Renal cortex interstitium (tissue), 11 donors: ENCODE results near the gene HCRT. TPM values are rescaled to one million over a fixed set of nuclear protein-coding genes. Genes with fewer than 3 reads are reported as not detected.
"Not testable (repeated sequence)": the region's sequence is repeated elsewhere in the genome, so short reads cannot be mapped to it uniquely, and the experiment has no call there.

Experiments
- DNase-seq, 11 donors: peaks; one replicate each; pipeline ENCODE4 v3.0.0-alpha.2; 2013; ENCODE audit warnings: low read depth in 9 of 11, low spot score in 4 of 11; ENCODE audit errors: extremely low read depth in 1 of 11
- polyA plus RNA-seq, 3 donors: library from polyadenylated mRNA; unstranded; fragments of 120-200 nt; gene quantifications; one replicate each; pipeline ENCODE4 v1.2.1, GENCODE V29; 2013; ENCODE audit not compliant: insufficient read length in 3 of 3

Gene HCRT
- polyA plus RNA-seq, 3 donors, result not detected

DNA sequence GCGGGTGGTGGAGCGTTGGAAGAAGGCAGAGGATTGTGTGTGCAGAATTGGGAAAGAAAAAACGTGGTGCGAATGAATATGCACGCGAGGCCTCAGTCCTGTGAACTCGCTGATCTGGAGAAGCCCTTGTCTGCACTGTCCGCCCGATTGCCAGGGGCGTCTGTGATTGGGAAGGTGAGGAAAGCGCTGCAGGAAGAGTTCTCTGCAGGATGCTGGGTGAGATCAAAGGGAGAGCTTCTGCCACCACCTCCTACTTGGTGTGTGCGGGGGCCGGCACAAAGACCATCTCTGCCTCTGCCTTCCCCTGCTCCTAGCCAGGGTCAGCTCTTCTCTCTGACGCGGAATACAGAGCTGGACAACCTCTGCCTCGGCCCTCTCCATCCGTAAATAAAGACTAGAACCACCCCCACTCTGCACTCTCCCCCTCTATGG lies 29.6 kb downstream of the HCRT start:
- no peak for DNase-seq

DNA sequence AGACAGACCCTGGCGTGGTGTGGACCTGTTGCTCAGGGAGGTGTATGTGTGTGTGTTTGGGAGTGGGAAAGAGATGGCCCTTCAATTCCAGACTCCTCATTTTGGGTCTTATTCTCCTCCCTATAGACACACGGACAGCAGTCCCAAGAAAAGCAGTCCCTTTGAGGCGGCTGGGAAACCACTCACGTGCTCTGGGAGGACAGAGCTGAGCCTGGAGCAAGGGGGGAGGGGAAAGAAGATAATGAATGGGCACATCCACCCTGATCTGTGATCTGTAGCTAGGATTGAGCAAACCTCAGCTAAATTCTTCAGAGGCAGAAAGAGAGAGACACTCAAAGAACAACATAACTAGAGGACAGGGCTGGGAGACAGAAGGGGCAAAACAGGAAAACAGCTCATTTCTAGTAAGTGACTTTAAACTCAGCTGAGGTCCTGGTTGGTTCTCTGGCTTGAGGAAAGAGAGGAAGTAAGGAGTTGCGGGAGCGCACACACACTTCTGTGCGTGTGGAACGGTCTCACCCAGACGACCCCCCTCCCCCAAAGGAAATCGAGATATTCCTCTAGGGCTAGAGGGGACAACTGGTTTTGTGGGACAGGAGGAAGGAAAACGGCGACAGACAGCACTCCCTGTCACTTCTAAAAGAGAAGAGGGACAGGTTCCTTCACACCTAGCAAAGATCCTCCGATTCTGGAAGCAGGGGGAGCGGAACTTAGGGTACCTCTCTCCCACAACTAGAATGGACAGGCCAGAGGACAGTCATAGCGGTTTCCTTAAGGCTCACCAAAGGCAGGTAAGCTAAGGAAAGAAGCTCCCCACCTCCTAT lies 31.1 kb downstream of the HCRT start:
- DNase-seq, result no peak

- DNase-seq, result no peak
Observed at GRCh38 chr17:42146911-42147607, 38.2 kb downstream of the HCRT start.

- DNase-seq, result not testable (repeated sequence)
Observed at GRCh38 chr17:42143138-42143537, 42.1 kb downstream of the HCRT start.

GRCh38 chr17:42142371-42142896 lies 42.8 kb downstream of the HCRT start:
- no peak for DNase-seq

GRCh38 chr17:42141382-42141781 lies 43.9 kb downstream of the HCRT start:
- DNase-seq, result no peak

- DNase-seq, result not testable (repeated sequence)
Observed at GRCh38 chr17:42140690-42141089, 44.6 kb downstream of the HCRT start.

- DNase-seq, result no peak
Observed at GRCh38 chr17:42138749-42139492, 46.3 kb downstream of the HCRT start.

DNA sequence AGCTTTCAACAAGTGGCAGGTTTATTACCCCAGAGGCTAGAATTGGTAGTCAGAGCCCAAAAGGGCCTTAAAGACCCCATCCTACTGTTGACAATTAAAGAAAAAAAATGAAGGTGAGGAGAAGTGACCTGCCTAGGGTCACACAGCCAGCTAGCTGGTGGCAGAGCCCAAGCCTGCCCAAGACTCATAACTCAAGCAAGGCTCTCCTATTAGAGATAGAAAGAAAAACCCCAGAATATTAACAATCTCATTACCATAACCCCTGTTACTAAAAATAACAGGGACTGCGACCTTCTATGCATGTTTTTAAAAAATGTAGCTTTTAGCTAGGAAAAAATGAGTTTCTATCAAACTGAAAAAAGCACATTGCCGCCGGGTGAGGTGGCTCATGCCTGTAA lies 48.6 kb downstream of the HCRT start:
- no peak for DNase-seq

- DNase-seq, result peak in 2 of 11 donors; percentile 39 to 46
Observed at GRCh38 chr17:42135664-42136653, 49.3 kb downstream of the HCRT start.

GRCh38 chr17:42135151-42135550 lies 50.1 kb downstream of the HCRT start:
- no peak for DNase-seq

Other genes with a start within 250 kb of the HCRT start
- 10 to 100 TPM; 56.5 to 84.0 (median 68.4) TPM for gene CNP, start 218.7 kb downstream of the HCRT start, polyA plus RNA-seq
- 100 to 1,000 TPM; 153 to 162 (median 154) TPM for gene DNAJC7, start 168.0 kb downstream of the HCRT start, polyA plus RNA-seq
- gene NKIRAS2, start 165.4 kb downstream of the HCRT start, polyA plus RNA-seq, result 10 to 100 TPM; 48.9 to 58.2 (median 49.8) TPM
- 1 to 10 TPM; 3.4 to 6.4 (median 4.6) TPM for gene C17orf113, start 134.9 kb downstream of the HCRT start, polyA plus RNA-seq
- 1 to 10 TPM; 8.7 TPM for gene ZNF385C, start 87.0 kb downstream of the HCRT start, polyA plus RNA-seq
- 10 to 100 TPM in 1 of 3 donors, 1 to 10 TPM in 2; 7.1 to 13.3 (median 7.1) TPM for gene DHX58, start 72.7 kb downstream of the HCRT start, polyA plus RNA-seq
- gene KAT2A, start 64.1 kb downstream of the HCRT start, polyA plus RNA-seq, result 10 to 100 TPM; 57.5 to 81.7 (median 70.9) TPM
- gene HSPB9, start 62.6 kb downstream of the HCRT start, polyA plus RNA-seq, result under 1 TPM; 0.12 to 0.46 (median 0.30) TPM
- gene RAB5C, start 30.5 kb downstream of the HCRT start, polyA plus RNA-seq, result 100 to 1,000 TPM; 118 to 151 (median 148) TPM
- under 1 TPM in 2 of 3 donors, not detected in 1; 0.03 TPM for gene KCNH4, start 4.3 kb downstream of the HCRT start, polyA plus RNA-seq
- 10 to 100 TPM; 14.4 to 22.2 (median 18.0) TPM for gene GHDC, start 9.0 kb upstream of the HCRT start, polyA plus RNA-seq
- 10 to 100 TPM; 40.2 to 54.1 (median 43.5) TPM for gene STAT5B, start 90.9 kb upstream of the HCRT start, polyA plus RNA-seq
- gene STAT5A, start 103.0 kb upstream of the HCRT start, polyA plus RNA-seq, result 1 to 10 TPM; 5.2 to 6.8 (median 5.8) TPM
- gene STAT3, start 203.0 kb upstream of the HCRT start, polyA plus RNA-seq, result 10 to 100 TPM; 58.1 to 81.2 (median 58.9) TPM
- gene CAVIN1, start 237.8 kb upstream of the HCRT start, polyA plus RNA-seq, result 10 to 100 TPM; 58.3 to 77.9 (median 62.5) TPM